ENCODE data around the gene CCNT1. TPM values are rescaled to one million over a fixed set of nuclear protein-coding genes. Genes with fewer than 3 reads are reported as not detected.

Gene CCNT1
- polyA plus RNA-seq, 3 donors, result 2.3 to 8.3 (median 4.4) TPM

GRCh38 chr12:48717252-48717695 is 767 bp upstream of the CCNT1 start:
- Histone ChIP-seq H3K79me2 (ENCODE audit: insufficient read depth, low read length) (peaks cover 41% of the 10 kb centered on the region), H2AFZ (ENCODE audit: insufficient read depth, low read depth, low read length, poor library complexity, severe bottlenecking) (peak overlapping the region; percentile 58), H3K4me1 (ENCODE audit: control insufficient read depth in 1 of 2, insufficient read depth in 2 of 2, low read length in 2 of 2) (peaks cover 17 to 24% of the 10 kb centered on the region in 2 donors), H3K9me3 (replicated peaks in 1 of 2; ENCODE audit: control insufficient read depth in 1 of 2, insufficient read depth in 1 of 2, low read length in 2 of 2) (peaks cover 19% of the 10 kb centered on the region in 2 donors), H3K27ac (ENCODE audit: low read depth in 1 of 2, low read length in 2 of 2) (peak overlapping the region; percentile 96 to 98), H3K27me3 (ENCODE audit: control insufficient read depth in 2 of 2, insufficient read depth in 2 of 2, low read length in 2 of 2) (no peaks in the 10 kb centered on the region), H3K4me2 (replicated peaks; ENCODE audit: extremely low read depth, low read length, poor library complexity, severe bottlenecking) (peak overlapping the region; percentile 92), H3K36me3 (replicated peaks in 1 of 2; ENCODE audit: control insufficient read depth in 1 of 2, insufficient read depth in 2 of 2, low read length in 2 of 2) (peaks cover 13 to 27% of the 10 kb centered on the region in 2 donors), H3K9ac (ENCODE audit: insufficient read depth, low read length, poor library complexity, severe bottlenecking) (peak overlapping the region; percentile 91), H3K4me3 (replicated peaks in 1 of 3; ENCODE audit: low read depth in 2 of 3, low read length in 3 of 3) (peak overlapping the region; percentile 68 to 90 (median 87)), H4K20me1 (ENCODE audit: insufficient read depth, low read length) (peaks cover 8% of the 10 kb centered on the region)
- Mint-ChIP-seq H3K4me3 (peak overlapping the region; percentile 91 to 94), H3K4me1 (peaks cover 26% of the 10 kb centered on the region), H3K9me3 (peaks cover 19 to 25% (median 22%) of the 10 kb centered on the region in 7 donors), H3K27me3 (ENCODE audit: low read depth in 3 of 3) (peaks cover 0 to 3% (median 0%) of the 10 kb centered on the region in 3 donors), H3K36me3 (peaks cover 18 to 32% of the 10 kb centered on the region in 2 donors), H3K27ac (peak overlapping the region; percentile 98 to 99 (median 99))
- 6% methylated on average over 15 of the region's 21 CpGs for WGBS (ENCODE audit: insufficient coverage)
- peak; percentile 5 for TF ChIP-seq CTCF (IDR thresholded peaks at IDR 0.05)
- intact Hi-C loops (cut with micrococcal nuclease), result loop anchor here in 1 of 2 donors (2.0 kb wide), 1 partner anchor 34 kb away; the partner anchor contains the start of gene KANSL2
- DNase-seq, result peak in 1 of 3 donors; percentile 6

- H3K4me1 ChIP-seq (ENCODE audit: control insufficient read depth in 1 of 2, insufficient read depth in 2 of 2, low read length in 2 of 2), result peaks cover 17 to 24% of the 10 kb centered on the region in 2 donors
- peak overlapping the region; percentile 94 to 97 for H3K4me3 Mint-ChIP-seq
- under 1% methylated on average over 17 of the region's 17 CpGs for WGBS (ENCODE audit: insufficient coverage)
- peak overlapping the region; percentile 98 to 99 (median 99) for H3K27ac Mint-ChIP-seq
- H3K4me3 ChIP-seq (replicated peaks in 1 of 3; ENCODE audit: low read depth in 2 of 3, low read length in 3 of 3), result peak overlapping the region; percentile 56 to 90 (median 87)
- H3K36me3 ChIP-seq (replicated peaks in 1 of 2; ENCODE audit: control insufficient read depth in 1 of 2, insufficient read depth in 2 of 2, low read length in 2 of 2), result peaks cover 19 to 37% of the 10 kb centered on the region in 2 donors
- no peak for TF ChIP-seq CTCF (IDR thresholded peaks at IDR 0.05)
- peak overlapping the region; percentile 96 to 98 for H3K27ac ChIP-seq (ENCODE audit: low read depth in 1 of 2, low read length in 2 of 2)
- no peaks in the 10 kb centered on the region for H3K27me3 ChIP-seq (ENCODE audit: control insufficient read depth in 2 of 2, insufficient read depth in 2 of 2, low read length in 2 of 2)
- peaks cover 18 to 21% (median 20%) of the 10 kb centered on the region in 7 donors for H3K9me3 Mint-ChIP-seq
- peaks cover 26 to 42% of the 10 kb centered on the region in 2 donors for H3K36me3 Mint-ChIP-seq
- no peak for DNase-seq
- peak overlapping the region; percentile 91 for H3K9ac ChIP-seq (ENCODE audit: insufficient read depth, low read length, poor library complexity, severe bottlenecking)
- intact Hi-C loops (cut with micrococcal nuclease), result loop anchor here in 1 of 2 donors (2.0 kb wide), 1 partner anchor 33 kb away; the partner anchor contains the start of gene KANSL2
- peaks cover 26% of the 10 kb centered on the region for H3K4me1 Mint-ChIP-seq
- H2AFZ ChIP-seq (ENCODE audit: insufficient read depth, low read depth, low read length, poor library complexity, severe bottlenecking), result peak overlapping the region; percentile 80
- H3K79me2 ChIP-seq (ENCODE audit: insufficient read depth, low read length), result peaks cover 52% of the 10 kb centered on the region
- peak overlapping the region; percentile 92 for H3K4me2 ChIP-seq (replicated peaks; ENCODE audit: extremely low read depth, low read length, poor library complexity, severe bottlenecking)
- peaks cover 12 to 16% of the 10 kb centered on the region in 2 donors for H3K9me3 ChIP-seq (replicated peaks in 1 of 2; ENCODE audit: control insufficient read depth in 1 of 2, insufficient read depth in 1 of 2, low read length in 2 of 2)
- H3K27me3 Mint-ChIP-seq (ENCODE audit: low read depth in 3 of 3), result peaks cover 0 to 3% (median 0%) of the 10 kb centered on the region in 3 donors
- H4K20me1 ChIP-seq (ENCODE audit: insufficient read depth, low read length), result peaks cover 8% of the 10 kb centered on the region
Observed at GRCh38 chr12:48716168-48716492, 377 bp downstream of the CCNT1 start.

Data from CD14-positive monocyte (primary cell).